HepG2 (cell line): Measurements from ENCODE around the gene GHSR. TPM values are rescaled to one million over a fixed set of nuclear protein-coding genes. Genes with fewer than 3 reads are reported as not detected.

ENCODE experiments used
- ATAC-seq: fragments of 200-7000 bp; cut with Tn5 transposase; 3 replicates; pipeline ENCODE4 v1.9.1; 2020; ENCODE audit warnings: mild to moderate bottlenecking, moderate library complexity
- BruUV-seq: library from RNA; stranded (reverse); fragments of 400-500 nt; replicated peaks from 2 replicates; lab custom pipeline; 2021; lab: Mats Ljungman, UMichigan
- CTCF ChIA-PET: fragments of 300-600 bp; formaldehyde crosslinking; extraction: SDS; loops from one replicate; lab custom pipeline; 2021; ENCODE audit warnings: low total read pairs, inconsistent platforms, low intra/inter-chr PET ratio; lab: Yijun Ruan, JAX
- POLR2A ChIA-PET: fragments of 350-600 bp; sonication (Branson Sonifier 250); formaldehyde crosslinking; loops from one replicate; lab custom pipeline; 2020; ENCODE audit warnings: antibody characterized with exemption, inconsistent platforms; lab: Yijun Ruan, JAX
- DNase-seq: peaks from one replicate; pipeline ENCODE4 v3.0.0-alpha.2; 2015; ENCODE audit warnings: low spot score
- FAIRE-seq: peaks from 3 replicates; lab custom pipeline; 2011; peaks lifted over from hg19 to GRCh38; lab: Jason Lieb, UNC
- H2AFZ ChIP-seq: one replicate; pipeline ENCODE4 v1.6.1; 2011; ENCODE audit warnings: low read length, inconsistent platforms
- H3K27ac ChIP-seq: fragments of 300-600 bp; 3 replicates; pipeline ENCODE4 v1.8.0; 2011; ENCODE audit warnings: mixed run types, mild to moderate bottlenecking, mixed read lengths, low read length, inconsistent platforms; ENCODE audit not compliant: insufficient read depth; ENCODE audit errors: extremely low read length
- H3K27me3 ChIP-seq, 2 experiments: fragments of 200-600 bp in 1 of 2; 2 replicates in 1 of 2; 3 replicates in 1 of 2; pipeline versions ENCODE4 v1.6.0 to v1.8.0; 2011; ENCODE audit warnings: low read length in 2 of 2, mild to moderate bottlenecking in 2 of 2, moderate library complexity in 2 of 2, inconsistent platforms in 1 of 2; ENCODE audit not compliant: insufficient read depth in 2 of 2, control insufficient read depth in 1 of 2
- H3K36me3 ChIP-seq, 2 experiments: fragments of 200-600 bp in 1 of 2; replicated peaks in 1 of 2; 2 replicates in 1 of 2; 3 replicates in 1 of 2; pipeline versions ENCODE4 v1.5.1 to v1.8.0; 2011; ENCODE audit warnings: low read length in 2 of 2, inconsistent platforms in 1 of 2; ENCODE audit not compliant: insufficient read depth in 2 of 2, control insufficient read depth in 1 of 2
- H3K4me1 ChIP-seq: 2 replicates; pipeline ENCODE4 v1.5.1; 2012; ENCODE audit warnings: low read length, inconsistent platforms; ENCODE audit not compliant: insufficient read depth
- H3K4me2 ChIP-seq: 2 replicates; pipeline ENCODE4 v1.6.0; 2011; ENCODE audit warnings: low read depth, low read length, inconsistent platforms
- H3K4me3 ChIP-seq, 3 experiments: fragments of 200-600 bp in 1 of 3; sonication (generic), shearing (Covaris generic) in 1 of 3; replicated peaks in 1 of 3; 2 replicates each; pipeline ENCODE4 v1.5.1; 2011 to 2016; ENCODE audit warnings: low read length in 3 of 3, inconsistent platforms in 2 of 3, low read depth in 2 of 3, mild to moderate bottlenecking in 2 of 3, control low read depth in 1 of 3, mixed read lengths in 1 of 3; ENCODE audit not compliant: insufficient read depth in 1 of 3
- H3K79me2 ChIP-seq: one replicate; pipeline ENCODE4 v1.6.1; 2011; ENCODE audit warnings: low read length, inconsistent platforms; ENCODE audit not compliant: insufficient read depth
- H3K9ac ChIP-seq: 2 replicates; pipeline ENCODE4 v1.6.0; 2011; ENCODE audit warnings: mild to moderate bottlenecking, low read depth, low read length, inconsistent platforms; ENCODE audit not compliant: insufficient read depth
- H3K9me3 ChIP-seq: 2 replicates; pipeline ENCODE4 v1.5.1; 2012; ENCODE audit warnings: mild to moderate bottlenecking, low read length
- H4K20me1 ChIP-seq: 2 replicates; pipeline ENCODE4 v1.6.0; 2011; ENCODE audit warnings: inconsistent platforms, mild to moderate bottlenecking, low read length, moderate library complexity; ENCODE audit not compliant: insufficient read depth
- AGO2 ChIP-seq: fragments of 200-400 bp; formaldehyde crosslinking; optimal IDR thresholded peaks from 2 replicates; pipeline ENCODE3; 2017; ENCODE audit warnings: mild to moderate bottlenecking, low read depth, low read length, moderate library complexity
- MBNL3 ChIP-seq: fragments of 250-450 bp; sonication (Bioruptor Pico); conservative IDR thresholded peaks from 2 replicates; pipeline ENCODE4 v1.8.0; 2022; ENCODE audit warnings: mild to moderate bottlenecking, inconsistent platforms
- NPAS2 ChIP-seq: sonication (generic); formaldehyde crosslinking; IDR thresholded peaks from 2 replicates; pipeline ENCODE4 v1.8.0; 2022; ENCODE audit warnings: mild to moderate bottlenecking, missing genetic modification reagents, borderline replicate concordance
- NR2C2 ChIP-seq: sonication (generic); formaldehyde crosslinking; IDR thresholded peaks from 2 replicates; pipeline ENCODE4 v1.4.0; 2020; ENCODE audit warnings: missing genetic modification reagents, mild to moderate bottlenecking, moderate library complexity, borderline replicate concordance
- RBAK ChIP-seq: sonication (generic); formaldehyde crosslinking; IDR thresholded peaks from 2 replicates; pipeline ENCODE4 v1.5.1; 2020; ENCODE audit warnings: mild to moderate bottlenecking, missing genetic modification reagents
- RBM22 ChIP-seq: fragments of 200-400 bp; formaldehyde crosslinking; optimal IDR thresholded peaks from 2 replicates; pipeline ENCODE3; 2017; ENCODE audit warnings: mild to moderate bottlenecking, low read length, moderate library complexity
- SNAPC2 ChIP-seq: sonication (generic); formaldehyde crosslinking; IDR thresholded peaks from 2 replicates; pipeline ENCODE4 v1.8.1; 2022; ENCODE audit warnings: mild to moderate bottlenecking, missing genetic modification reagents
- SOX5 ChIP-seq: IDR thresholded peaks from 2 replicates; pipeline ENCODE4 v1.6.1; 2016; ENCODE audit warnings: borderline replicate concordance
- SSRP1 ChIP-seq: IDR thresholded peaks from 2 replicates; pipeline ENCODE4 v1.6.1; 2016; ENCODE audit warnings: control low read depth
- ZNF724P ChIP-seq: sonication (generic); formaldehyde crosslinking; IDR thresholded peaks from 2 replicates; pipeline ENCODE4 v1.8.0; 2022; ENCODE audit warnings: missing genetic modification reagents, borderline replicate concordance
- ZNF878 ChIP-seq: sonication (generic); formaldehyde crosslinking; IDR thresholded peaks from 2 replicates; pipeline ENCODE4 v1.8.1; 2023; ENCODE audit warnings: mild to moderate bottlenecking, missing genetic modification reagents, moderate library complexity
- WGBS: methylation state at CpG from one replicate; pipeline ENCODE4 v1.1.6; 2017; ENCODE audit warnings: low lambda C conversion rate; 5-methylcytosine and 5-hydroxymethylcytosine counted together
- in situ Hi-C: cut with HindIII; loops from 2 replicates; pipeline ENCODE4 v1.10.0; 2017; ENCODE audit warnings: low pct_unique_long_range_greater_than_20kb; ENCODE audit not compliant: extremely low pct_ligation_motif_present
- intact Hi-C: fragments of 100-400 bp; cut with micrococcal nuclease; formaldehyde crosslinking; loops from one replicate; pipeline ENCODE4 v1.10.0; 2022; ENCODE audit not compliant: unreplicated experiment
- polyA plus RNA-seq, 8 experiments: library from polyadenylated mRNA; depleted of rRNA in 3 of 8; stranded (reverse) in 7 of 8; unstranded in 1 of 8; fragments of >200 nt; fragmentation: Illumina TruSeq in 4 of 8; extraction: Trizol in 4 of 8; gene quantifications; 2 replicates each; pipeline versions ENCODE4 v1.2.1 to v1.2.3, GENCODE V29; 2011 to 2016; ENCODE audit warnings: low read depth in 4 of 8, missing spikeins in 1 of 8, mixed read lengths in 1 of 8; ENCODE audit not compliant: insufficient read depth in 1 of 8
- total RNA-seq, 5 experiments: library from RNA; depleted of rRNA; stranded (reverse); fragments of >200 nt; fragmentation: Illumina TruSeq; extraction: Trizol; gene quantifications; 2 replicates each; pipeline ENCODE4 v1.2.3, GENCODE V29; 2016; ENCODE audit warnings: low read depth in 1 of 5
- TF ChIP-seq, protein P1 (sequence below): sonication (generic); formaldehyde crosslinking; IDR thresholded peaks from 2 replicates; pipeline ENCODE4 v1.9.0; 2021; ENCODE audit warnings: missing genetic modification reagents, borderline replicate concordance
- TF ChIP-seq, protein P2 (sequence below): IDR thresholded peaks from 2 replicates; pipeline ENCODE4 v1.6.1; 2016; ENCODE audit warnings: low read depth
- TF ChIP-seq, protein P3 (sequence below): sonication (generic); formaldehyde crosslinking; IDR thresholded peaks from 2 replicates; pipeline ENCODE4 v1.4.0; 2020; ENCODE audit warnings: missing genetic modification reagents
- TF ChIP-seq, protein P4 (sequence below): sonication (generic); formaldehyde crosslinking; IDR thresholded peaks from 2 replicates; pipeline ENCODE4 v1.5.1; 2020; ENCODE audit warnings: mild to moderate bottlenecking, missing genetic modification reagents, borderline replicate concordance

Gene GHSR
- total and polyA plus RNA-seq, 2 of the 13 experiments (the other 11 are each of a cell fraction or from before 2014, with no cell fraction given), result not detected

DNA sequence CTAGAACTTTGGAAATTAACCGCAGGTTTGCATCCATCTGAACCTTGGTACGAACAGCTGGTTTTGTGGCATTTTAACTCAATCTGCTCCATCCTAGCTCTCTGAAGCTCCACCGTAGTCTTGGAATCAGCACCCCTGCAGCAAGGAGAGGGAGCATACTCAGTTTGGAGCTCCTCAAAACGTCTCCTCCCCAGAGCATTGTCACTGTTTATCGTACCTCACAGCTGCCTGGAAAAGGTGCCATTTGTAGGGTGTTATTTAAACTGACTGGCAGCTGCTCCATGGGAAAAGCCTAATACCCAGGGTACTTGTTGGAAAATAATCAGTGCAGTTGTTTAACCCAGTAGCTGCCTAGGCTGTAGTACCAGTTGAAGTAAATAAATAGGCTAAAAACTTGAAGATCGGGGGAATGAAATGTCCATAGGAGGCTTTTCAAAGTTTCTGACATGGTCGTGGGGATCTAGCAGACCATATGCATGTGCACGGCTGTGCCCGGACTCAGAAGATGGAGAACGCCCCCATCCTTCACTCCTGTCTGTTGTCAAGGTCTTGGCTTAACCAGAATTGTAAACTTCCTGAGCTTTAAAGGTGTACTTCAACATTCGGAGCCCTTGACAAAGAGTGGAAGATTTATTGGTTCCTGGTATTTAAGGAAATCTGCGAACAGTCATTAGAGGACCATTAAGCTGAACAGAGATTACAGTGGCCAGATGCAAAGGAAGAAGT lies 43.9 kb downstream of the GHSR start:
- no TSS peak for BruUV-seq
- H3K27me3 ChIP-seq, result no peaks in the 10 kb centered on the region
- no peaks in the 10 kb centered on the region for H3K79me2 ChIP-seq
- in situ Hi-C loops (no loop called here), intact Hi-C loops (no loop called here)
- H3K9me3 ChIP-seq, result no peaks in the 10 kb centered on the region
- FAIRE-seq (no peak), DNase-seq (no peak), ATAC-seq (peak; percentile 22)
- no peaks in the 10 kb centered on the region for H3K4me1 ChIP-seq
- H2AFZ ChIP-seq, result no peak overlapping the region
- H3K9ac ChIP-seq, result no peak overlapping the region
- H3K36me3 ChIP-seq, result peaks cover 0 to 3% of the 10 kb centered on the region in 2 experiments; a peak in 3 of 5 replicates
- no peak overlapping the region for H3K4me3 ChIP-seq
- no peak overlapping the region for H3K4me2 ChIP-seq
- H3K27ac ChIP-seq, result no peak overlapping the region
- peaks cover 18% of the 10 kb centered on the region for H4K20me1 ChIP-seq
- ChIA-PET POLR2A (no interaction called here), CTCF (no interaction called here)
- WGBS, result 87% methylated on average over 12 of the region's 12 CpGs
- TF ChIP-seq NPAS2 (0 out of 2 replicates have a peak, but pooled peaks have one; percentile 45), MBNL3 (CRISPR knock-in tag) (no peak), SNAPC2 (CRISPR knock-in tag) (no peak), AGO2 (no peak), RBM22 (peak; percentile 99), SSRP1 (peak; percentile 83; the same call in 1 of the 2 replicates), RBAK (CRISPR knock-in tag) (no peak), NR2C2 (CRISPR knock-in tag) (no peak), ZNF878 (CRISPR knock-in tag) (0 out of 2 replicates have a peak, but pooled peaks have one; percentile 39), SOX5 (CRISPR knock-in tag) (no peak), ZNF724P (CRISPR knock-in tag) (0 out of 2 replicates have a peak, but pooled peaks have one; percentile 25)
- TF ChIP-seq, protein P1, sequence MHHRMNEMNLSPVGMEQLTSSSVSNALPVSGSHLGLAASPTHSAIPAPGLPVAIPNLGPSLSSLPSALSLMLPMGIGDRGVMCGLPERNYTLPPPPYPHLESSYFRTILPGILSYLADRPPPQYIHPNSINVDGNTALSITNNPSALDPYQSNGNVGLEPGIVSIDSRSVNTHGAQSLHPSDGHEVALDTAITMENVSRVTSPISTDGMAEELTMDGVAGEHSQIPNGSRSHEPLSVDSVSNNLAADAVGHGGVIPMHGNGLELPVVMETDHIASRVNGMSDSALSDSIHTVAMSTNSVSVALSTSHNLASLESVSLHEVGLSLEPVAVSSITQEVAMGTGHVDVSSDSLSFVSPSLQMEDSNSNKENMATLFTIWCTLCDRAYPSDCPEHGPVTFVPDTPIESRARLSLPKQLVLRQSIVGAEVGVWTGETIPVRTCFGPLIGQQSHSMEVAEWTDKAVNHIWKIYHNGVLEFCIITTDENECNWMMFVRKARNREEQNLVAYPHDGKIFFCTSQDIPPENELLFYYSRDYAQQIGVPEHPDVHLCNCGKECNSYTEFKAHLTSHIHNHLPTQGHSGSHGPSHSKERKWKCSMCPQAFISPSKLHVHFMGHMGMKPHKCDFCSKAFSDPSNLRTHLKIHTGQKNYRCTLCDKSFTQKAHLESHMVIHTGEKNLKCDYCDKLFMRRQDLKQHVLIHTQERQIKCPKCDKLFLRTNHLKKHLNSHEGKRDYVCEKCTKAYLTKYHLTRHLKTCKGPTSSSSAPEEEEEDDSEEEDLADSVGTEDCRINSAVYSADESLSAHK (CRISPR knock-in tag), result no peak
- TF ChIP-seq, protein P2, sequence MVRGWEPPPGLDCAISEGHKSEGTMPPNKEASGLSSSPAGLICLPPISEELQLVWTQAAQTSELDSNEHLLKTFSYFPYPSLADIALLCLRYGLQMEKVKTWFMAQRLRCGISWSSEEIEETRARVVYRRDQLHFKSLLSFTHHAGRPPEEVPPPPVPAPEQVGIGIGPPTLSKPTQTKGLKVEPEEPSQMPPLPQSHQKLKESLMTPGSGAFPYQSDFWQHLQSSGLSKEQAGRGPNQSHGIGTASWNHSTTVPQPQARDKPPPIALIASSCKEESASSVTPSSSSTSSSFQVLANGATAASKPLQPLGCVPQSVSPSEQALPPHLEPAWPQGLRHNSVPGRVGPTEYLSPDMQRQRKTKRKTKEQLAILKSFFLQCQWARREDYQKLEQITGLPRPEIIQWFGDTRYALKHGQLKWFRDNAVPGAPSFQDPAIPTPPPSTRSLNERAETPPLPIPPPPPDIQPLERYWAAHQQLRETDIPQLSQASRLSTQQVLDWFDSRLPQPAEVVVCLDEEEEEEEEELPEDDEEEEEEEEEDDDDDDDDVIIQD (CRISPR knock-in tag), result no peak
- TF ChIP-seq, protein P3, sequence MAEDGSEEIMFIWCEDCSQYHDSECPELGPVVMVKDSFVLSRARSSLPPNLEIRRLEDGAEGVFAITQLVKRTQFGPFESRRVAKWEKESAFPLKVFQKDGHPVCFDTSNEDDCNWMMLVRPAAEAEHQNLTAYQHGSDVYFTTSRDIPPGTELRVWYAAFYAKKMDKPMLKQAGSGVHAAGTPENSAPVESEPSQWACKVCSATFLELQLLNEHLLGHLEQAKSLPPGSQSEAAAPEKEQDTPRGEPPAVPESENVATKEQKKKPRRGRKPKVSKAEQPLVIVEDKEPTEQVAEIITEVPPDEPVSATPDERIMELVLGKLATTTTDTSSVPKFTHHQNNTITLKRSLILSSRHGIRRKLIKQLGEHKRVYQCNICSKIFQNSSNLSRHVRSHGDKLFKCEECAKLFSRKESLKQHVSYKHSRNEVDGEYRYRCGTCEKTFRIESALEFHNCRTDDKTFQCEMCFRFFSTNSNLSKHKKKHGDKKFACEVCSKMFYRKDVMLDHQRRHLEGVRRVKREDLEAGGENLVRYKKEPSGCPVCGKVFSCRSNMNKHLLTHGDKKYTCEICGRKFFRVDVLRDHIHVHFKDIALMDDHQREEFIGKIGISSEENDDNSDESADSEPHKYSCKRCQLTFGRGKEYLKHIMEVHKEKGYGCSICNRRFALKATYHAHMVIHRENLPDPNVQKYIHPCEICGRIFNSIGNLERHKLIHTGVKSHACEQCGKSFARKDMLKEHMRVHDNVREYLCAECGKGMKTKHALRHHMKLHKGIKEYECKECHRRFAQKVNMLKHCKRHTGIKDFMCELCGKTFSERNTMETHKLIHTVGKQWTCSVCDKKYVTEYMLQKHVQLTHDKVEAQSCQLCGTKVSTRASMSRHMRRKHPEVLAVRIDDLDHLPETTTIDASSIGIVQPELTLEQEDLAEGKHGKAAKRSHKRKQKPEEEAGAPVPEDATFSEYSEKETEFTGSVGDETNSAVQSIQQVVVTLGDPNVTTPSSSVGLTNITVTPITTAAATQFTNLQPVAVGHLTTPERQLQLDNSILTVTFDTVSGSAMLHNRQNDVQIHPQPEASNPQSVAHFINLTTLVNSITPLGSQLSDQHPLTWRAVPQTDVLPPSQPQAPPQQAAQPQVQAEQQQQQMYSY (CRISPR knock-in tag), result no peak
- TF ChIP-seq, protein P4, sequence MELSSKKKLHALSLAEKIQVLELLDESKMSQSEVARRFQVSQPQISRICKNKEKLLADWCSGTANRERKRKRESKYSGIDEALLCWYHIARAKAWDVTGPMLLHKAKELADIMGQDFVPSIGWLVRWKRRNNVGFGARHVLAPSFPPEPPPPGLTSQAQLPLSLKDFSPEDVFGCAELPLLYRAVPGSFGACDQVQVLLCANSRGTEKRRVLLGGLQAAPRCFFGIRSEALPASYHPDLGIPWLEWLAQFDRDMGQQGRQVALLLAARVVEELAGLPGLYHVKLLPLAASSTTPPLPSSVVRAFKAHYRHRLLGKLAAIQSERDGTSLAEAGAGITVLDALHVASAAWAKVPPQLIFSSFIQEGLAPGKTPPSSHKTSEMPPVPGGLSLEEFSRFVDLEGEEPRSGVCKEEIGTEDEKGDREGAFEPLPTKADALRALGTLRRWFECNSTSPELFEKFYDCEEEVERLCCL, result no peak
